ENCODE results near the gene SRGAP3.

Gene SRGAP3

GRCh38 chr3:9045371-9045770, 204.1 kb downstream of the SRGAP3 start:
- no peak for DNase-seq (ENCODE audit: low read depth)

- no peak for DNase-seq (ENCODE audit: low read depth)
These were observed 206.4 kb downstream of the SRGAP3 start for GRCh38 chr3:9043063-9043462.

- no peak for DNase-seq (ENCODE audit: low read depth)
These were observed 207.8 kb downstream of the SRGAP3 start for GRCh38 chr3:9041626-9042025.

- DNase-seq (ENCODE audit: low read depth): no peak
These were observed 208.4 kb downstream of the SRGAP3 start for GRCh38 chr3:9040996-9041395.

- DNase-seq (ENCODE audit: low read depth): no peak
These were observed 212.2 kb downstream of the SRGAP3 start for GRCh38 chr3:9037144-9037711.

- no peak for DNase-seq (ENCODE audit: low read depth)
These were observed 212.9 kb downstream of the SRGAP3 start for GRCh38 chr3:9036404-9037131.

GRCh38 chr3:9035961-9036360, 213.5 kb downstream of the SRGAP3 start:
- DNase-seq (ENCODE audit: low read depth): no peak

GRCh38 chr3:9035473-9035872, 214.0 kb downstream of the SRGAP3 start:
- no peak for DNase-seq (ENCODE audit: low read depth)

- DNase-seq (ENCODE audit: low read depth): no peak
These were observed 215.6 kb downstream of the SRGAP3 start for GRCh38 chr3:9033867-9034266.

GRCh38 chr3:9032231-9032777, 217.1 kb downstream of the SRGAP3 start:
- DNase-seq (ENCODE audit: low read depth): no peak

GRCh38 chr3:9030034-9030433, 219.4 kb downstream of the SRGAP3 start:
- no peak for DNase-seq (ENCODE audit: low read depth)

- no peak for DNase-seq (ENCODE audit: low read depth)
These were observed 221.3 kb downstream of the SRGAP3 start for GRCh38 chr3:9028134-9028533.

GRCh38 chr3:9026320-9027045, 223.0 kb downstream of the SRGAP3 start:
- no peak for DNase-seq (ENCODE audit: low read depth)

GRCh38 chr3:9024341-9024740, 225.1 kb downstream of the SRGAP3 start:
- no peak for DNase-seq (ENCODE audit: low read depth)

GRCh38 chr3:9023226-9023590, 226.2 kb downstream of the SRGAP3 start:
- DNase-seq (ENCODE audit: low read depth): no peak

GRCh38 chr3:9022305-9023225, 226.9 kb downstream of the SRGAP3 start:
- no peak for DNase-seq (ENCODE audit: low read depth)

- DNase-seq (ENCODE audit: low read depth): no peak
These were observed 228.0 kb downstream of the SRGAP3 start for GRCh38 chr3:9021271-9022009.

- DNase-seq (ENCODE audit: low read depth): no peak
These were observed 229.0 kb downstream of the SRGAP3 start for GRCh38 chr3:9020426-9020825.

- no peak for DNase-seq (ENCODE audit: low read depth)
These were observed 230.0 kb downstream of the SRGAP3 start for GRCh38 chr3:9019259-9019961.

GRCh38 chr3:9015250-9015649, 234.2 kb downstream of the SRGAP3 start:
- DNase-seq (ENCODE audit: low read depth): no peak

Data from stimulated activated CD8-positive, alpha-beta memory T cell treated with anti-CD3 and anti-CD28 coated beads, Interleukin-12 subunit alpha, Interleukin-12 subunit beta, amount 100 ng/mL, for 1 hour (primary cell).